Measurements from ENCODE around the gene HOXB6.

HOXB6 gene

GRCh38 chr17:48609033-48609432 lies 4.2 kb upstream of the HOXB6 start:
- DNase-seq = no peak

GRCh38 chr17:48608494-48608834 lies 3.7 kb upstream of the HOXB6 start:
- no peak for DNase-seq

GRCh38 chr17:48606892-48607614 lies 2.3 kb upstream of the HOXB6 start:
- no peak for DNase-seq

GRCh38 chr17:48605991-48606891 lies 1.5 kb upstream of the HOXB6 start:
- DNase-seq = no peak

- DNase-seq = no peak
Measured at GRCh38 chr17:48605409-48605919, 678 bp upstream of the HOXB6 start.

DNA sequence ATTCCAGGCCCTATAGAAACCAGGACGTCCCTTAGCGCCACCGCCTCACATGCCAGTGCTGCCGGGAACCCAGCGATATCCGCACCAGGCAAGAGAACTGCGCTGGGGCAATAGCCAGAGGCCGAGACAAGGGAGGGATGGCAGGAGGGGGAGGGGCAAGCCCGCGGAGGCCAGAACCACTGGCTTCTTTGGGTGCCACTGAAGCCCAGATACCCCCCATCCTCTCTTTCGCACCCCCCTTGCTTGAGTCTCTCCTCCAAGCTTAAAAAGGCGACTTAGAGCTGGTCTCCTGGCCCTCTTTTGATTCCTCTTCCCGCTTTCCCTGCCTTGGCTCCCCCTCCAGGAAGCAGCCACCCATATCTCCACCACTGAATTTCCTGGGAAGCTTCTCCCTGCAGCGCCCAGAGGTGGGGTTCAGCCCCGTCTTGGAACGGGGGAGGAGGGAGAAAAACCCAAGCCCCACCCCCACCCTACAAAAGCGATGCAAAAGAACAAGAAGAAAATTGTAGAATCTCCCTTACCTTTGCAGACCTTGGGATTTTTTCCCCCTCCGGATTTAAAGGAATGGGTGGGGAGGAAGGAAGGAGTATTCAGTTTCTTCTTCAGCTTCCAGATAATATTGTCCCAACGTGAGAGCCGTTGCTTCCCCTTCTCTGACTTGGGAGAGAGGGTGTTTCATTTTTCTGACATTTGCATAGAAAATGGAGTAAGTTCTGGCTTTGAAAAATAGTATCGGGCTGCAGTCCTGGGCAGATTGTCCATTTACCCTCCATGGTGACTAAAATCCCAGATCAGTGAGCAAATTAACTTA lies 622 bp downstream of the HOXB6 start:
- no peak for DNase-seq

DNA sequence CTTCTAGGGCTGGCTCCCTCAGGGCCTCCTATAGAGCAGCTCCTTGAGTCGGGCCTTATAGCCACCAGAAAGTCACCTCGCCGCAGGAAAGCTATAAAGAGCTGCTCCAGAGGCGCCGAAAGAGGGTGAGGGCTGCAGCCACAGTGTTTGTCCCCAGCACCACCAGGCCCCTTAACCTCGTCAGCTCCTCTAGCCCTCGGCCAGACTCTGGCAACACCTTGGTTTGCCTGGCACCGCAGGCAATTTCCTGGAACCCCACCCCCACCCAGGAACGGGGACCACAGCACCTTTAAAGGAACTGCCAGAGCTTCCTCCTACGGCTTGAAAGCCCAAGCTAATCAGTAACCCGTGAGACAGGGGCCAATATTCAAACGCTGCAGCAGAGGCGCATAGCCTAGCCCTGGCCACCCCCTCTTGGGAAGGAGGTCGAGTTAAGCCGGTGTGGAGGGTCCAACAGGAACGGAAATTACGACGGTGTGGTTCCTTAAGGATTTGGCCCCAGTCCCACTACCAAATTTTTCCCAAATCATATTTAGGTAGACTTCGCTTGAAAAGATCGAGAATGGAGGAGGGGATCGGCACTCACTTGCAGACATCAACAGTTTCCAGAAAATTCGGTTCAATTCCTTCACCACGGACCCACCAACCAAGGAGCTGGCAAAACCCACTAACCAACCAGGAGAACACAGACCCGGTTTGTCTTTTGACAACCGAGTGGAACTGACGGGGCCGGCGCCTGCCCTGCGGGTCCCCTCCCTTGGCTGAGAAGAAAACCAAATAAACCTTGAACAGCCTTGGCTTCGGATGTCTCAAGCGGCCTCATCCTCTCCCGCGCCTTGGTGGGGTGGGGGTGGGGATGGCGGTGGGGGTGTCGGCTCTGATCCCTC lies 3.0 kb downstream of the HOXB6 start:
- no peak for DNase-seq

DNA sequence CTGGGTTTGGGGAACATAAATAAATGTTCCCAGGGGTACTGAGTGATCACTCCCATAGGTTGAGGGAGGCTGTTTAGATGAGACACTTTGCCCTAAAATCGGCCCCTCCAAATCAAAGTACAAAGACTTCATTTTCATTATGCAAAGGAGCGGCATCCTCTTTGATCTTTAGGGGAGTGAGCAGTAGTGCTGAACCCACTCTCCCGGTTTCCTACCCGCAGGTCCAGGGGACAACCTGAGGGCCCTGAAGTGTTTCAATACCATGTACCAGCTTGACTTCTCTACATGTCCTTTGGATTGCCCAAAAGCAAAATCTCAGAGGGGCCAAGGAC lies 3.6 kb downstream of the HOXB6 start:
- no peak for DNase-seq

DNA sequence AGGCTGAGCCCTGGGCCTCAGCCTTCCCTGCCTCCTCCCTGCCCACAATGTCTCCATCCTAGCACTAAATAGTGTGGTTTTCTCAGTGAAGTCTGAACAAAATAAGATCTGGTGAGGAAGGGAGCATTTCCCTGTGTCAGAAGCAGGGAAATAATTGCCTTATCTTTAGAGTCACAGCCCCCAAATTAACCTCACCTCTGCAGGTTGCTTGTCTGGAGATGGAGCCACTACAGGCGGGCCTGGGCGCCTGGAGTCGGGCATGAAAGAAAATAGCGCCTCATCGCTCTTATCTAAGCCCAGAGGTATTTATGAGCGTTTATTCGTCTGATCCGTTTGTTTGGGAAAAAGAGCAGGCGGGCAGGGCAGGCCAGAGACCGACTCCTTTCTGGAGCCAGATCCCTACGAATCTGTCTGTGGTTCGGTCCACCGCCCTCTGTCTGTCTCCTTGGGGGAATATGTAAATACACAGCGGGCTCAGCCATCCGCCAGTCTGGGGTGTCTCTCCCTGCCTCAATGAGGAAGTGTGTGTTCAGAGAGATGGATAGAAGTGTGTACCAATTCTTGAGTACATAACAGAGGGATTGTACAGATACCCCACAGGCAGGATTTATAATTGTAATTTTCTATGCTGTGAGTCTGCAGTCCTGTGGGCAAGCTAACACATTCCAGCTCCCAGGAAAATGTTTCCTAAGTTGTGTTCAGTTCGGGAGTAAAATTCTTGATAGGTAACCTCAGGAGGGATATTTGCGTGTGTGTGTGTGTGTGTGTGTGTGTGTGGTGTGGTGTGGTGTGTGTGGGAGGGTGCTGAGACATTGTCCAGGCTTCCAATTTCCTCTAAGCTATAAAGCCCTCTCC lies 4.3 kb downstream of the HOXB6 start:
- DNase-seq = no peak

- no peak for DNase-seq
Measured at GRCh38 chr17:48599354-48599753, 5.4 kb downstream of the HOXB6 start.

DNA sequence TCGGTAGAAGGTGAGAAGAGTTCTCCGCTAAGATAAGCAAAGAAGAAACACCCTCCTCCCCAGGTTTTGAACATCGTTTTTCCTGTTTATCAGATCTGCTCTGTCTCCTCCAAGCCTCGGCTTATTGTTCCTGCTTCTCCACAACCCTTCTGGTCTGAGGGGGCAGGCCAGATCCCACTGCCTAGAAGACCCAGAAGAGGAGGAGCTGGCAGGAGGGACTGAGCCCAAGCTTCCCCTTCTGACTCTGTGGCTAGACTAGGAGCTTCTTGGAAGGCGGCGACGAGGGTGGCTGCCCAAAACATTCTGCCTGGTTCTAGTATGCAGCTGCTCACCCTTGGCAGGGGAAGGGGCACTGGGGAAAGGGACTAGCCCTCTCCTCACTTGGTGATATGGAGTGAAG lies 6.0 kb downstream of the HOXB6 start:
- DNase-seq = no peak

GRCh38 chr17:48597778-48598631 lies 6.8 kb downstream of the HOXB6 start:
- DNase-seq = no peak

DNA sequence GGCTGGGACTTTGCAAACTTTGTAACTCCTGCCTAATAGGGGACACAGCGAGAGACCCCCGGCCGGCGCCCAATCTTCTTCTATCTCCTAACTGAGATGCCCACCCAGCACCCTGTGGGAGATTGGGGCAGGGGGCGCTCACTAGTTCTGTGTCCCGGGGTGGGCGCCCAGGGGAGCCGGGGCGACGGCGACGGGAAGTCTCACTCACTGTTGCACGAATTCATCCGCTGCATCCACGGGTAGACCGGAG lies 7.3 kb downstream of the HOXB6 start:
- DNase-seq = no peak

GRCh38 chr17:48596735-48597527 lies 7.9 kb downstream of the HOXB6 start:
- DNase-seq = no peak

GRCh38 chr17:48596000-48596734 lies 8.6 kb downstream of the HOXB6 start:
- DNase-seq = no peak

- DNase-seq = no peak
Measured at GRCh38 chr17:48595278-48595999, 9.3 kb downstream of the HOXB6 start.

- DNase-seq = no peak
Measured at GRCh38 chr17:48594538-48595277, 10.1 kb downstream of the HOXB6 start.

All from stimulated activated CD4-positive, alpha-beta T cell treated with anti-CD3 and anti-CD28 coated beads, Interleukin-2, amount 100 ng/mL, for 48 hours (primary cell).